Measurements from ENCODE around the gene CCR3. TPM values are rescaled to one million over a fixed set of nuclear protein-coding genes. Genes with fewer than 3 reads are reported as not detected.

Gene CCR3
- total RNA-seq, 1 donor from 2014 or later, result not detected

DNA sequence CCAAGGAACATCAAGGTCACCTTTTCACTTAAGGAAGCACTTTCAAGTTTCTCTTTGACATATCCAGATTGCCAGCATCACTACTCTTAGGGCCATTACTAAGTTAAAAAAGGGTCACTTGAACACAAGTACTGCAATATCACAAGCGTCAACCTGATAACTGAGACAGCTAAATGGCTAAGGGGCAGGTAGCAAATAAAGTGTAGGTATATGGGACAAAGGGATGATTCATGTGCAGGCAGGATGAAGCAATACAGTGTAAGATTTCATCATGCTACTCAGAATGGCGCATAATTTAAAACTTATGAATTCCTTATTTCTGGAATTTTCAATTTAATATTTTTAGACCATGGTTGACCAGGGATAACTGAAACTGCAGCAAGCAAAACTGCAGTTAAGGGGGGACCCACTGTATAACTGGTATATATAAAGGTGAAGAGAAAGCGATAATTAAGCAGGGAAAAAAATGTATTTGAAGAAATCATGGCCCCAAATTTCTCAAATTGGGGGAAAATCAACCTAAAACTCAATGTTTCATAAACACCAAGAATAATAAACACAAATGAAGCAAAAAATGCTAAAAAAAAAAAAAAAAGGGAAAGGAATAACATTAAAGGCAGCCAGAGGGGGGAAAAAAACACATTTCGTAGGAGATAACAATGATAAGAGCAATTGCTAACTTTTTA lies 47.2 kb upstream of the CCR3 start:
- no peak overlapping the region for H3K4me3 ChIP-seq
- no peak for DNase-seq (ENCODE audit: low spot score)
- H4K20me1 ChIP-seq (ENCODE audit: low read depth), result no peaks in the 10 kb centered on the region
- peaks cover 2% of the 10 kb centered on the region for H3K27me3 Mint-ChIP-seq (ENCODE audit: insufficient read depth, low read depth)
- no peaks in the 10 kb centered on the region for H3K79me2 ChIP-seq (ENCODE audit: low read depth)
- no peaks in the 10 kb centered on the region for H3K9me3 ChIP-seq (ENCODE audit: low read depth)
- H2AFZ ChIP-seq (replicated peaks), result no peak overlapping the region
- H3K27ac Mint-ChIP-seq, result no peak overlapping the region
- H3K27me3 ChIP-seq, result no peaks in the 10 kb centered on the region
- H3K9me3 Mint-ChIP-seq, result peaks cover 11% of the 10 kb centered on the region
- H3F3A ChIP-seq (ENCODE audit: low read depth), result no peaks in the 10 kb centered on the region
- no peaks in the 10 kb centered on the region for H3K36me3 ChIP-seq
- TF ChIP-seq EZH2 (IDR thresholded peaks at IDR 0.05) (no peak), CTCF (IDR thresholded peaks at IDR 0.05) (no peak), EZH2phosphoT487 (IDR thresholded peaks at IDR 0.05) (no peak)
- H3K4me1 Mint-ChIP-seq, result no peaks in the 10 kb centered on the region
- no peak overlapping the region for H3K4me3 Mint-ChIP-seq
- peaks cover 3% of the 10 kb centered on the region for H3K36me3 Mint-ChIP-seq
- no peak overlapping the region for H3K9ac ChIP-seq
- no peak overlapping the region for H3K4me2 ChIP-seq
- no peak overlapping the region for H3K27ac ChIP-seq
- H3K4me1 ChIP-seq, result no peaks in the 10 kb centered on the region

- H3K9ac ChIP-seq, result no peak overlapping the region
- TF ChIP-seq CTCF (IDR thresholded peaks at IDR 0.05) (no peak), EZH2phosphoT487 (IDR thresholded peaks at IDR 0.05) (no peak), EZH2 (IDR thresholded peaks at IDR 0.05) (no peak)
- no peak overlapping the region for H3K4me2 ChIP-seq
- H2AFZ ChIP-seq (replicated peaks), result no peak overlapping the region
- H3K9me3 Mint-ChIP-seq, result peaks cover 11% of the 10 kb centered on the region
- H3K9me3 ChIP-seq (ENCODE audit: low read depth), result no peaks in the 10 kb centered on the region
- peaks cover 2% of the 10 kb centered on the region for H3K27me3 Mint-ChIP-seq (ENCODE audit: insufficient read depth, low read depth)
- H3K27ac ChIP-seq, result no peak overlapping the region
- H3K36me3 Mint-ChIP-seq, result peaks cover 3% of the 10 kb centered on the region
- no peak overlapping the region for H3K4me3 ChIP-seq
- H3F3A ChIP-seq (ENCODE audit: low read depth), result no peaks in the 10 kb centered on the region
- H3K36me3 ChIP-seq, result no peaks in the 10 kb centered on the region
- H3K27ac Mint-ChIP-seq, result no peak overlapping the region
- H3K27me3 ChIP-seq, result no peaks in the 10 kb centered on the region
- no peaks in the 10 kb centered on the region for H3K4me1 Mint-ChIP-seq
- no peaks in the 10 kb centered on the region for H4K20me1 ChIP-seq (ENCODE audit: low read depth)
- H3K79me2 ChIP-seq (ENCODE audit: low read depth), result no peaks in the 10 kb centered on the region
- H3K4me1 ChIP-seq, result no peaks in the 10 kb centered on the region
- H3K4me3 Mint-ChIP-seq, result no peak overlapping the region
- DNase-seq (ENCODE audit: low spot score), result no peak
Measured at GRCh38 chr3:46196261-46196957, 45.9 kb upstream of the CCR3 start.

DNA sequence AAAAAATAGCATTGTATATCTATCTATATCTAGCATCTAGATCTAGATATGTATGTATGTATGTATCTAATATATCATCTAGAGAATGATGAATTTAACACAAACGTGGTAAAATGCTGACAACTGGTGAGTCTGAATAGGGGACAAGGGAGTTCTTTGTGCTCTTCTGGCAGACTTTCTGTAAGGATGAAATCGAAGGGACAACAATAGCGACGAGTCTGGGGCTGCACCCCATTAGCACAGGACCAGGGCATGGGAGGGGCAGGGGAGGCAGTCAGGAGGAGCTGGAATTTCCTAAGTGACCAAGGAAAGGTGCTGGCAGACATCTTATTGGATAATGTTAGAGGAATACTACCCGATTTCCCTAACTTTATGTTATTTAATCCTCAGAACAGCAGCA lies 42.0 kb upstream of the CCR3 start:
- no peaks in the 10 kb centered on the region for H4K20me1 ChIP-seq (ENCODE audit: low read depth)
- no peak overlapping the region for H2AFZ ChIP-seq (replicated peaks)
- no peaks in the 10 kb centered on the region for H3F3A ChIP-seq (ENCODE audit: low read depth)
- H3K4me2 ChIP-seq, result no peak overlapping the region
- DNase-seq (ENCODE audit: low spot score), result no peak
- no peaks in the 10 kb centered on the region for H3K4me1 ChIP-seq
- no peaks in the 10 kb centered on the region for H3K36me3 ChIP-seq
- no peaks in the 10 kb centered on the region for H3K79me2 ChIP-seq (ENCODE audit: low read depth)
- no peak overlapping the region for H3K4me3 Mint-ChIP-seq
- peaks cover 4% of the 10 kb centered on the region for H3K27me3 Mint-ChIP-seq (ENCODE audit: insufficient read depth, low read depth)
- no peaks in the 10 kb centered on the region for H3K9me3 Mint-ChIP-seq
- H3K9me3 ChIP-seq (ENCODE audit: low read depth), result no peaks in the 10 kb centered on the region
- no peak overlapping the region for H3K9ac ChIP-seq
- no peaks in the 10 kb centered on the region for H3K4me1 Mint-ChIP-seq
- H3K4me3 ChIP-seq, result no peak overlapping the region
- TF ChIP-seq EZH2 (IDR thresholded peaks at IDR 0.05) (no peak), EZH2phosphoT487 (IDR thresholded peaks at IDR 0.05) (no peak), CTCF (IDR thresholded peaks at IDR 0.05) (no peak)
- H3K27ac Mint-ChIP-seq, result no peak overlapping the region
- no peaks in the 10 kb centered on the region for H3K36me3 Mint-ChIP-seq
- no peak overlapping the region for H3K27ac ChIP-seq
- H3K27me3 ChIP-seq, result no peaks in the 10 kb centered on the region

Data from neural progenitor cell (in vitro differentiated cells).